Activated CD4-positive, alpha-beta T cell treated with anti-CD3 and anti-CD28 coated beads for 36 hours (primary cell): ENCODE measurements around the gene ANKRD6. TPM values are rescaled to one million over a fixed set of nuclear protein-coding genes. Genes with fewer than 3 reads are reported as not detected.

Experiments used
- ATAC-seq: fragments of 200-7000 bp; cut with Tn5 transposase; one replicate; pipeline ENCODE4 v1.10.0; 2021; ENCODE audit warnings: mild to moderate bottlenecking, moderate library complexity
- CTCF ChIA-PET: fragments of 350-600 bp; sonication (Branson Sonifier 250); formaldehyde crosslinking; loops from one replicate; lab custom pipeline; 2021; ENCODE audit warnings: antibody characterized with exemption; lab: Charles Lee
- POLR2A ChIA-PET: fragments of 350-600 bp; sonication (Branson Sonifier 250); formaldehyde crosslinking; loops from one replicate; lab custom pipeline; 2021; ENCODE audit warnings: antibody characterized with exemption, inconsistent platforms; lab: Charles Lee
- DNase-seq: peaks from one replicate; pipeline ENCODE4 v3.0.0-alpha.2; 2020
- H3K27ac Mint-ChIP-seq: one replicate; pipeline ENCODE4 v1.8.0; 2021; ENCODE audit warnings: mixed read lengths
- H3K27me3 Mint-ChIP-seq: one replicate; pipeline ENCODE4 v1.8.0; 2021; ENCODE audit warnings: mixed read lengths
- H3K36me3 Mint-ChIP-seq: one replicate; pipeline ENCODE4 v1.8.0; 2021; ENCODE audit warnings: low read depth, mixed read lengths
- H3K4me1 Mint-ChIP-seq: one replicate; pipeline ENCODE4 v1.8.0; 2021; ENCODE audit warnings: mixed read lengths
- H3K4me3 Mint-ChIP-seq: one replicate; pipeline ENCODE4 v1.8.0; 2021; ENCODE audit warnings: mild to moderate bottlenecking, moderate library complexity, mixed read lengths
- H3K9me3 Mint-ChIP-seq: one replicate; pipeline ENCODE4 v1.8.0; 2021; ENCODE audit warnings: low read depth, mixed read lengths
- intact Hi-C, 2 experiments: fragments of 100-400 bp; cut with DNase I in 1 of 2; cut with micrococcal nuclease in 1 of 2; formaldehyde crosslinking; loops; one replicate each; pipeline versions ENCODE4 v1.14.2 to v1.15.1; 2022 to 2024; cut with DNase I, micrococcal nuclease
- total RNA-seq, 2 experiments: library from RNA; stranded (reverse); gene quantifications; one replicate each; pipeline ENCODE4 v1.2.3, GENCODE V29; 2021

The ANKRD6 gene
- total RNA-seq, 2 experiments from 2014 or later, result 2.8 to 2.9 TPM

DNA sequence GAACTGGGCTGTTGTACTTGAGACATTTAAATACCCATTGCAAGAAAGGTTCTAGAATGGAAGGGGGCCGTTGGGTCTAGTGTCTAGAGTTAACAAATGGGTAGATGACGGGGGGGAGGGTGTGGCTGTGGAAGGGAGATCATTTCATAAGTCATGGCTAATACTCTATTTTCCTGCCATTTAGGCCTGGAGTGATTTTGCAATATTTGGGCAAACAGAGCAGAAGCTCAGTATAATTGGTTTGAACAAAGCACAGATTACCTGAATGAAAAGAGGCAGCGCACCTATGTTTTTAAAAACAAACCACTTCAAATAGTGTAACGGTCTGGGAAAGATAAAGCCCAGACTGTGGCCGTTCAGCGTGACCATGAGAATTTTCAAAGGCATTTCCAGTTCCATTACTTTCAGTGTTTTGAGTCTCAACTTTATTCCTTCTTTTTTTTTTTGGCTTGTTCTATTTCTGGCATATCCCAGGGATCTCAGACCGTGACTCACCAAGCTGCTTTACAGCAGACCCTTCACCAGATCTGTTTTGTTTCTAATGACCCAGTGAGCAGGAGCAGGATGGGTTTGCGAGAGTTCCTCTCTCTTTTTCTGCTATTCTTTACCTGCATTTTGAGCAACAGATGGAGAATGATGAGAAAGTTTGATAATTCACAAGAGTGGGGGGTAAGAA, 131.9 kb downstream of the ANKRD6 start:
- H3K9me3 Mint-ChIP-seq, result no peaks in the 10 kb centered on the region
- ATAC-seq (no peak), DNase-seq (no peak)
- H3K4me1 Mint-ChIP-seq, result no peaks in the 10 kb centered on the region
- no peak overlapping the region for H3K27ac Mint-ChIP-seq
- H3K27me3 Mint-ChIP-seq, result no peaks in the 10 kb centered on the region
- no peak overlapping the region for H3K4me3 Mint-ChIP-seq
- CTCF ChIA-PET, result interaction anchor here (0.7 kb wide), 1 partner anchor 55 kb away, joined by 3 read pairs; no protein-coding TSS in a partner anchor
- H3K36me3 Mint-ChIP-seq, result no peaks in the 10 kb centered on the region
- POLR2A ChIA-PET, result no interaction called here
- intact Hi-C loops, result no loop called here

DNA sequence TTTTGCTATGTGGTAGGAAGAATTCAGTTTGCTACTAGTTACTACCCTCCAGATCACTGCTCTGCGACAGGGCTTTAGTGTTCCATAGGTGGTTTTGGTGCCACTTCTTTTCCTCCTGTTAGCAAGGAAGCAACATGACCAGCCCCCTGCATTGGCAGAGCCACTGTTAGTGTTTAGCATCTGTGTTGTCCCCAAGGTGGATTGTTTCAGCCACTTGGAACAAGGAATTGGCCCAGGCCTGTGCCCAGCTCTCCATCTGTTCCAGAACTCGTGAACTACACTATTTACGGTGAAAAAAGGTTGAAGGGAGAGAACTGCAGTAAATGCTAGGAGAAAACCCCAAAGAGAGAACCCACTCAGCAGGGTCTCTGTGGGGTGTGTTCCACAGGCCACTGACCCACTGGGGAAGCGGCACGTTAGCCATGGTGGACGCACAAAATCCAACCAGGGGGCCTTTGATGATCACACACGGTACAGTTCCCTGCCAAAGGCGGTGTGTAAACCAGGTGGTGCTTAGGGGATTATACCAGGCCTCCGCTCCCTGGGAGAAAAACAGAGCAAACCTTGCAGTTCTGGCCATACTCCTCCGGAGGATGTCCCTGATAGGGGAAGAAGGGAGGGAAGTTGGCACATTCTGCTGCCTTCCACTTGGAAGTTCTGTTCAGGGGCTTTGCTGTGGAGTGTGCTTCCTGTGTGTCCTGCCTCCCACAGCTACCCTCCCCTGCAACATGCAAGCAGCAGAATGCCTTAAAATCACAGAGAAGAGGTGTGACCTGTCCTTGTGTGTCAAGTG, 133.3 kb downstream of the ANKRD6 start:
- Mint-ChIP-seq H3K27ac (no peak overlapping the region), H3K27me3 (no peaks in the 10 kb centered on the region), H3K4me1 (no peaks in the 10 kb centered on the region), H3K4me3 (no peak overlapping the region), H3K36me3 (no peaks in the 10 kb centered on the region), H3K9me3 (no peaks in the 10 kb centered on the region)
- no peak for ATAC-seq
- CTCF ChIA-PET, result no interaction called here
- no peak for DNase-seq
- intact Hi-C loops, result no loop called here
- POLR2A ChIA-PET, result no interaction called here

DNA sequence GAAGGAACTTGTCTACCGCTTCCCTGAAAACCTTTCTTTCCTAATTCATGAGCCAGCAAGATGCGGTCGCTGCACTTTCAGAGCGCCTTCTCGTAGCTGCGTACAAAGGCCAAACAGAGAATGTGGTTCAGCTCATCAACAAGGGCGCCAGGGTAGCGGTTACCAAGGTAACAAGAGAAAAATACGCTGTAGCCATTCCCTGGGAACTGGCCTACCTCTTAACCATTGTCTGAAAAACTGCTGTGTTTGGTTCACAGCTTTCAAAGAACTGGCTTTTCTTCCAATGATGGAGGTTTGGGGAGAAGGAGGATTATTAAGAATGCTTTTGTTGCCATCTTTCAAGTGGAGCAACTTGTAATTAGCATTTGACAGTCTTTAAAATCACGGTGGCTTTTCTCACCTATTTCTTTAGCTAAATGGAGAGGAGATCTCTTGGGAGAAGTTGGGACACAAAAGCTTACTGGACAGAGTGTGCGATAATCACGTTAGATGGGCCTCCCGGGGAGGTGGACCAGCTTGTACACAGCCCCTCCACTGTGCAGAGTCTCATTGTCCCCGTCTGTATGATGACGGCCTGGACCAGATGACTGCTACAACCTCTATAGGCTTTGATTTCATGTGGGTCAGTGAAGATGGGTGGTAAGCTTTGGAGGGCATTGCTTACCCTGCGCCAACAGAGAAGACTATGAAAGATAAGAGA, 134.1 kb downstream of the ANKRD6 start:
- no peak for ATAC-seq
- intact Hi-C loops, result no loop called here
- no peak for DNase-seq
- Mint-ChIP-seq H3K27ac (no peak overlapping the region), H3K9me3 (no peaks in the 10 kb centered on the region), H3K4me3 (no peak overlapping the region), H3K27me3 (no peaks in the 10 kb centered on the region), H3K36me3 (no peaks in the 10 kb centered on the region), H3K4me1 (no peaks in the 10 kb centered on the region)
- CTCF ChIA-PET, result no interaction called here
- POLR2A ChIA-PET, result interaction anchor here (0.6 kb wide), 1 partner anchor 174 kb away, joined by 3 read pairs; no protein-coding TSS in a partner anchor

DNA sequence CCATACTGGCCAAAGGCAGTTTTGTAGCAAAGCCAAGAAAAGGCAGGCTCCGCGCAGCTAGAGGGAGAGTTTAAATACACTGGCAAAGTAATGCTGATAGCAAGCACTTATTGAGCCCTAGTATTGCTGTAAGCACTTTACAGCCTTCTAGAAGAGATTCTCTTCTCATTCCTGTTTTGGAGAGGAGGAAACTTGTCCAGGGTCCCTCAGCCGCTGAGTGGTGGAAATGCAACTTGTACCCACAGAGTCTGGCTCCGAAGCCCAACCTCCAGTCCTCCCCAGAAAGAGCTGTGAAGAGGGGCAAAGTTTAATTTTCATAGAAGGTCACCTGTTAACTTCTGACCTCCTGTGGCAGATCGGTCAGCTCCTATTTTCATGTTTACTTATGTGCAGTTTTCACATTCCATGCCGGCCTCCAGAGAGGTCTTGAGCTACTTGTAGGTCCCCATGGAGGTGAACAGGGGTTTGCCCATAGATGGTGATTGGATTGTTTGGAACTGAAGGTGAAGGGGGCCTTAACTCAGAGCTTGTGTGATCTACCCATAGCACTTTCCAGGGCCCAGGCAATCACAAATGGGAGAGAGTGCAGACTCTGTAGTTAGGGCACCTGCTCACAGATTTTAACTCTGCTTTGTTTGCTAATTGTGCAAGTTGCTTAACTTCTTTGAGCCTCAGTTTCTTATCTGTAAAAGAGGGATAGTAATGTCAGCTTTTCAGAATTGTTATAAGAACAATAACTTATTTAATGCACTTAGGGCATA, 134.9 kb downstream of the ANKRD6 start:
- POLR2A ChIA-PET, result interaction anchor here (0.6 kb wide), 1 partner anchor 175 kb away, joined by 3 read pairs; no protein-coding TSS in a partner anchor
- H3K4me3 Mint-ChIP-seq, result no peak overlapping the region
- H3K9me3 Mint-ChIP-seq, result no peaks in the 10 kb centered on the region
- no peak overlapping the region for H3K27ac Mint-ChIP-seq
- no peaks in the 10 kb centered on the region for H3K36me3 Mint-ChIP-seq
- no peaks in the 10 kb centered on the region for H3K27me3 Mint-ChIP-seq
- DNase-seq (no peak), ATAC-seq (no peak)
- intact Hi-C loops, result no loop called here
- no peaks in the 10 kb centered on the region for H3K4me1 Mint-ChIP-seq
- CTCF ChIA-PET, result no interaction called here

DNA sequence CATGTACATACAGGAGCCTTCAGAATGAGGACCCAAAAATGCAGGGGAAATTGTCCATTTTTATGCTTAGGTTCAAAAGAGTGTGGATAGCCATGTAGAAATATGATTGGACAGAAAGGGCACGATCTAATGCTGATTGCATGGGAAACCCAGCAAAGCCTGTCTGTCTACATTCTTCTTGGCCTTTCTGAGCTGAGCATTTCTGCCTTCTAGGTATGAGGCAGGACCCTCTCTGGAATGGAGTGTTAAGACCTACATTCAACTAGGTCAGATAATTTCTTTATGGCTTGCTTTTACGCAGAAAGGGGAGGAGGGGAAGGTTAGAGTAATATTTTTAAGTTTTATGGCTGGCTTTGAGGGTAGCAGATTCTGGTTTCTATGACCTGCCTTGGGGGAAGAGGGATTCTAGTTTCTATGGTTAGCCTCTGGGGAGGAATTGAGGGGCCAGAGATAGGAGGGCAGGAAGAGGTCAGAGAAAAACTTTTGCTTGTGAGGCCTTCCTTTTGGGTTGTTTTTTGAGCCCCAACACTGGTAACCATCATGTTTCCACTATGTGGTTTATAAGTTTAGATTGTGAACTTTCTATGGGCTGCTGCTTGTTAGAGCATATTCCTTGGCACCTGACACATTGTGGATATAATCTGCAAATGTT, 142.1 kb downstream of the ANKRD6 start:
- H3K9me3 Mint-ChIP-seq, result no peaks in the 10 kb centered on the region
- no peaks in the 10 kb centered on the region for H3K36me3 Mint-ChIP-seq
- H3K27ac Mint-ChIP-seq, result no peak overlapping the region
- ATAC-seq (no peak), DNase-seq (no peak)
- CTCF ChIA-PET, result interaction anchor here (0.9 kb wide), 1 partner anchor 63 kb away, joined by 4 read pairs; no protein-coding TSS in a partner anchor
- intact Hi-C loops, result no loop called here
- POLR2A ChIA-PET, result no interaction called here
- H3K4me1 Mint-ChIP-seq, result no peaks in the 10 kb centered on the region
- no peak overlapping the region for H3K4me3 Mint-ChIP-seq
- H3K27me3 Mint-ChIP-seq, result no peaks in the 10 kb centered on the region

DNA sequence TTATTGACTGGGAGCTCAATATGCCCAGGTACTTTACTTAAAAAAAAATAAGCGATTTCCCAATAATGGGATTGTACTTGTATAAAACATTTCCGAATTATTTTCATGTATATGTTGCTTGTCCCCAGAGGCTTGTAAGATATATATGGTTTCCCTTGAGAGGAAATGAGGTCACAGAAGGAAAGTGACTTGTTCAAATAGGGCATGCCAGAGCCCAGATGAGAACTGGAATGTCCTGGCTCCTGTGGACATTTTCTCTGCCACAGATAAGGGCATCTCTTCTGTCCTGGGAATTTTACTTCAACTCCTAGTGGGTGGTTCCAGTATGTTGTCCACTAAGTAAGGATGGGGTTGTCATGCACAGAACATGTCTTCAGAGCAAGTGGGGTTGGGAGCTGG, 142.6 kb downstream of the ANKRD6 start:
- ATAC-seq (no peak), DNase-seq (no peak)
- Mint-ChIP-seq H3K27me3 (no peaks in the 10 kb centered on the region), H3K4me1 (no peaks in the 10 kb centered on the region), H3K9me3 (no peaks in the 10 kb centered on the region), H3K36me3 (no peaks in the 10 kb centered on the region), H3K27ac (no peak overlapping the region), H3K4me3 (no peak overlapping the region)
- intact Hi-C loops, result no loop called here
- ChIA-PET POLR2A (no interaction called here), CTCF (interaction anchor here (0.9 kb wide), 1 partner anchor 62 kb away, joined by 4 read pairs; no protein-coding TSS in a partner anchor)

DNA sequence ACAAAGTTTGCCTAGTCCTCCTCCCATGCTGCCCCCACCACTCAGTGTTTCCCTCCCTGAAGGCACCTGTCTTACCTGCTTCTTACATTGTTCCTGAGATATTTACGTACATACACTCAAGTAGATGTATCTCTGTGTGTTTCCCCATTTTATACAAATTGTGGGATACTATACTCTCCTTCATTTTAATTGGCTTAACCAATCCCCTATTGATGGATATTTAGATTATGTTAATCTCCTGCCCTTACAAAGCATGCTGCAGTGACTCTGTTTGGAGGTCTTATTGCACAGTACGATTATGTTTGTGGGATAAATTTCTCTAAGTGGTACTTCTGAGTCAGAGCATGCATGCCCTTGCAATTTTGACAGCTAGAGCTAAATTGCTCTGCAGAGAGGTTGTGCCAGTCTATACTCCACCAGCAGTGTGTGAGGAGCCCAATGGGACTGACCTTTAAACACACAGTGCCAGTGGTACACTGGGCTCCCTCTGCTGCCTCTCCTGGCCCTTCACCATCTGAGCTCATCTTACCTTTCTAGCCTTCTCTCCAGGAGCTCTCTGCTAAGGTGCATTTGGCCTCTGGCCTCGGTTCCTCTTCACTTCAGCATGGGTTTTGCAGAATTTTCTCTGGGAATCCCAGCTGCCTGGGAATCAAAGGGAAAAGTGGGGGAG, 148.2 kb downstream of the ANKRD6 start:
- intact Hi-C loops, result no loop called here
- DNase-seq (no peak), ATAC-seq (no peak)
- Mint-ChIP-seq H3K9me3 (no peaks in the 10 kb centered on the region), H3K27me3 (no peaks in the 10 kb centered on the region), H3K36me3 (no peaks in the 10 kb centered on the region), H3K4me1 (no peaks in the 10 kb centered on the region), H3K27ac (no peak overlapping the region), H3K4me3 (no peak overlapping the region)
- ChIA-PET POLR2A (no interaction called here), CTCF (interaction anchor here (0.7 kb wide), 2 partner anchors 19 to 29 kb away, joined by 3 read pairs; no protein-coding TSS in a partner anchor)

DNA sequence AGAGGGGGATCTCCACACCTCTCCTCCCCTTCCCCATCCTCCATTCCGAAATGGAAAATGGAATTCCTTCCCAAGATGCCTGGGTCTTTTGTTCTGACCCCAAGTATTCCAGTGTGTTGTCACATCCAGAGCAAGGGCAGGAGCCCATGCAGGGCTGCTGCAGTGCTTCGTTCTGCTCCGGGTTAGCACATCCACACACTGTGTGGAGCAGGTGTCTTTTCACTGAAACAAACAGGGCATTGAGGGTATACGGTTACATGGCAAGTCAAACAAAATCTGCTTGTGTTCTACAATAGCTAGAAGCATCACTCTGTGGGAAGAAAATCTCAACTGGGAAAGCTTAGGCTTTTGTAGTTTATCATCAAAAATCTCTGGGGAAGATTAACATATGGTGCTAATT, 148.7 kb downstream of the ANKRD6 start:
- no peaks in the 10 kb centered on the region for H3K27me3 Mint-ChIP-seq
- intact Hi-C loops, result no loop called here
- H3K4me1 Mint-ChIP-seq, result no peaks in the 10 kb centered on the region
- CTCF ChIA-PET, result interaction anchor here (0.7 kb wide), 1 partner anchor 18 kb away, joined by 3 read pairs; no protein-coding TSS in a partner anchor
- POLR2A ChIA-PET, result no interaction called here
- no peak for ATAC-seq
- no peak overlapping the region for H3K4me3 Mint-ChIP-seq
- no peaks in the 10 kb centered on the region for H3K36me3 Mint-ChIP-seq
- DNase-seq, result no peak
- H3K9me3 Mint-ChIP-seq, result no peaks in the 10 kb centered on the region
- H3K27ac Mint-ChIP-seq, result no peak overlapping the region

DNA sequence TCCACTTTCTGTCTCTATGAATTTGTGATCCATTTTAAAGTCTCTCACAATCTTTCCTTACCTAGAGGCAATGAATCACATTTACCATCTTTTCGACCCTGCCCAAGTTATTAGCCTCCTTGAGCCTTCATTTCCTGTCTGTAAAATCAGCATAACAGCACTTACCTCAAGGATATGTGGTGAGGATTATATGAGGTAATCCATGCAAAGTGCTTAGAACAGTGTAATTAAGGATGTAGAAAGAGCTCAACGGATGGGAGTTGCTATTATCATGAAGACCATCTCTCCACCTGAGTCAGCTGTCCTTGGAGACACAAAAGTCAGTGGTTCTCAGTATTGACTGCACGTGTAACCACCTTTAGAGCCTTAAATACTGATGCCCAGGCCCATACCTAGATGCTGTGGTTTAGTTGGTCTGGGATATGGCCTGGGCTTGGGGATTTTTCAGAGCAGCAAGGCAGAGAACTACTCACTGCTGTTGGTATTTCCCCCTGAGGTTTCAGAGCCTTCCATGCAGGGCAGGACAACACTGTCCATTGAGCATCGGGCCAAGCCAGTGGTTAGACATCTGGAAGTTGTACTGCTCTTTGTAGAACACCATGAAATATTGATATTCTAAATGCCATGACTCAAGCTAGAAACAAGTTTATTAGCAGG, 149.8 kb downstream of the ANKRD6 start:
- intact Hi-C loops, result no loop called here
- ChIA-PET POLR2A (no interaction called here), CTCF (no interaction called here)
- Mint-ChIP-seq H3K27me3 (no peaks in the 10 kb centered on the region), H3K4me3 (no peak overlapping the region), H3K36me3 (no peaks in the 10 kb centered on the region), H3K27ac (no peak overlapping the region), H3K4me1 (no peaks in the 10 kb centered on the region), H3K9me3 (no peaks in the 10 kb centered on the region)
- no peak for ATAC-seq
- no peak for DNase-seq

DNA sequence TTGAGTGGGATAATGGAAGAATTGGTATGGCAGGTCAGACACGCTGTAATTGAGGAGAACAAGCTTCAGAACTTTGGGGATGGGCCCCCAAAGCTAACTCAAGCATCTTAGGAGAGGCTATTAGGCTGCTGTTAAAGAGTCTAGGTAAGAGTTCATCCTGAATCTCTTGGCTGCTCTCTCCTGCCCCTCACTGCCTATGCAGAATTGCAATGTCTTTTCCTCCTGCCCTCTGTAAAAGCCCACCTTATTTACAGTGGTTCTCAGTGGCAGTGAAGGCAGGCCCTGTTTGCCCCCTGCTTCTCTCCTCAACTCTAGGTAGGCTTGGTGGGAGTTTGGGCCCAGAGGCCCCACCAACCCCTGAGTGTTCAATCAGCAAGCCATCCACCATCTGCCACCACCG, 150.6 kb downstream of the ANKRD6 start:
- ATAC-seq (no peak), DNase-seq (no peak)
- ChIA-PET POLR2A (no interaction called here), CTCF (interaction anchor here (0.6 to 1.8 kb wide), 2 partner anchors 8 to 16 kb away, joined by 4 to 5 read pairs; no protein-coding TSS in a partner anchor)
- intact Hi-C loops, result no loop called here
- no peaks in the 10 kb centered on the region for H3K9me3 Mint-ChIP-seq
- no peak overlapping the region for H3K27ac Mint-ChIP-seq
- H3K27me3 Mint-ChIP-seq, result no peaks in the 10 kb centered on the region
- no peaks in the 10 kb centered on the region for H3K36me3 Mint-ChIP-seq
- no peaks in the 10 kb centered on the region for H3K4me1 Mint-ChIP-seq
- H3K4me3 Mint-ChIP-seq, result no peak overlapping the region
